WTC11 (cell line): ENCODE results near the gene NKAIN2. TPM values are rescaled to one million over a fixed set of nuclear protein-coding genes. Genes with fewer than 3 reads are reported as not detected.
A peak's percentile ranks its signal among the peaks of the same experiment; 100 is the strongest.

Experiments
- ATAC-seq: fragments of 200-7000 bp; cut with Tn5 transposase; 2 replicates; pipeline ENCODE4 v1.10.0; 2021; ENCODE audit warnings: mild to moderate bottlenecking, moderate library complexity
- CTCF ChIA-PET: fragments of 300-600 bp; sonication (Branson Sonifier 250); formaldehyde crosslinking; loops from one replicate; lab custom pipeline; 2021; ENCODE audit warnings: antibody characterized with exemption; lab: Charles Lee
- POLR2A ChIA-PET: fragments of 350-600 bp; sonication (Branson Sonifier 250); formaldehyde crosslinking; loops from one replicate; lab custom pipeline; 2021; ENCODE audit warnings: antibody characterized with exemption; lab: Charles Lee
- DNase-seq: peaks from one replicate; pipeline ENCODE4 v3.0.0; 2021; ENCODE audit warnings: low spot score
- H3K27ac Mint-ChIP-seq: 2 replicates; pipeline ENCODE4 v1.8.0; 2021; ENCODE audit warnings: mixed read lengths
- H3K27me3 Mint-ChIP-seq: 2 replicates; pipeline ENCODE4 v1.8.0; 2021; ENCODE audit warnings: low read depth, mild to moderate bottlenecking, moderate library complexity, mixed read lengths
- H3K36me3 Mint-ChIP-seq: 2 replicates; pipeline ENCODE4 v1.8.0; 2021; ENCODE audit warnings: mixed read lengths
- H3K4me1 Mint-ChIP-seq: 2 replicates; pipeline ENCODE4 v1.8.0; 2022; ENCODE audit warnings: mixed read lengths
- H3K4me3 Mint-ChIP-seq: 2 replicates; pipeline ENCODE4 v1.8.0; 2021; ENCODE audit warnings: mild to moderate bottlenecking, moderate library complexity, mixed read lengths
- H3K9me3 Mint-ChIP-seq: 2 replicates; pipeline ENCODE4 v1.8.0; 2021; ENCODE audit warnings: mixed read lengths
- CBFB ChIP-seq: sonication (generic); formaldehyde crosslinking; IDR thresholded peaks from 2 replicates; pipeline ENCODE4 v1.8.1; 2022; ENCODE audit warnings: mild to moderate bottlenecking, low read depth, missing genetic modification reagents
- CREM ChIP-seq: sonication (generic); formaldehyde crosslinking; IDR thresholded peaks from 2 replicates; pipeline ENCODE4 v1.8.1; 2022; ENCODE audit warnings: mild to moderate bottlenecking, missing genetic modification reagents, moderate library complexity
- ELF4 ChIP-seq: sonication (generic); formaldehyde crosslinking; IDR thresholded peaks from 2 replicates; pipeline ENCODE4 v1.8.1; 2022; ENCODE audit warnings: low read depth, mild to moderate bottlenecking, moderate library complexity, missing genetic modification reagents
- FOXJ3 ChIP-seq: sonication (generic); formaldehyde crosslinking; IDR thresholded peaks from 2 replicates; pipeline ENCODE4 v1.9.0; 2021; ENCODE audit warnings: missing genetic modification reagents, mild to moderate bottlenecking, borderline replicate concordance
- GTF2I ChIP-seq: fragments of 250-450 bp; sonication (Bioruptor Pico); conservative IDR thresholded peaks from 2 replicates; pipeline ENCODE4 v1.4.0; 2021; ENCODE audit warnings: mild to moderate bottlenecking
- HMGA2 ChIP-seq: fragments of 250-450 bp; sonication (Bioruptor Pico); IDR thresholded peaks from 2 replicates; pipeline ENCODE4 v1.4.0; 2021; ENCODE audit warnings: mild to moderate bottlenecking, moderate library complexity
- MYBL2 ChIP-seq: sonication (generic); formaldehyde crosslinking; IDR thresholded peaks from 2 replicates; pipeline ENCODE4 v1.8.1; 2023; ENCODE audit warnings: mild to moderate bottlenecking, moderate library complexity, missing genetic modification reagents
- NFE2L1 ChIP-seq: sonication (generic); formaldehyde crosslinking; IDR thresholded peaks from 2 replicates; pipeline ENCODE4 v1.8.1; 2023; ENCODE audit warnings: missing genetic modification reagents
- NR1H2 ChIP-seq: sonication (generic); formaldehyde crosslinking; IDR thresholded peaks from 2 replicates; pipeline ENCODE4 v1.9.0; 2021; ENCODE audit warnings: mild to moderate bottlenecking, moderate library complexity, missing genetic modification reagents
- PRRX2 ChIP-seq: fragments of 250-450 bp; sonication (Bioruptor Pico); IDR thresholded peaks from 2 replicates; pipeline ENCODE4 v1.8.0; 2021; ENCODE audit warnings: mild to moderate bottlenecking
- RELA ChIP-seq: sonication (generic); formaldehyde crosslinking; IDR thresholded peaks from 2 replicates; pipeline ENCODE4 v1.8.1; 2022; ENCODE audit warnings: missing genetic modification reagents, mild to moderate bottlenecking, borderline replicate concordance
- RORB ChIP-seq: fragments of 250-450 bp; sonication (Bioruptor Pico); IDR thresholded peaks from 2 replicates; pipeline ENCODE4 v1.9.0; 2021; ENCODE audit warnings: mild to moderate bottlenecking
- SMAD3 ChIP-seq: sonication (generic); formaldehyde crosslinking; IDR thresholded peaks from 2 replicates; pipeline ENCODE4 v1.8.0; 2022; ENCODE audit warnings: missing genetic modification reagents, mild to moderate bottlenecking, borderline replicate concordance
- TCF7 ChIP-seq: sonication (generic); formaldehyde crosslinking; IDR thresholded peaks from 2 replicates; pipeline ENCODE4 v1.8.0; 2022; ENCODE audit warnings: mild to moderate bottlenecking, low read depth, missing genetic modification reagents, moderate library complexity
- ZNF138 ChIP-seq: sonication (generic); formaldehyde crosslinking; conservative IDR thresholded peaks from 2 replicates; pipeline ENCODE4 v1.8.1; 2022; ENCODE audit warnings: mild to moderate bottlenecking, moderate library complexity, missing genetic modification reagents
- ZNF263 ChIP-seq: sonication (generic); formaldehyde crosslinking; IDR thresholded peaks from 2 replicates; pipeline ENCODE4 v1.8.1; 2022; ENCODE audit warnings: low read depth, mild to moderate bottlenecking, moderate library complexity, missing genetic modification reagents
- total RNA-seq: library from RNA; stranded (reverse); gene quantifications from 3 replicates; pipeline ENCODE4 v1.2.3, GENCODE V29; 2021
- TF ChIP-seq, protein P1 (sequence below): sonication (generic); formaldehyde crosslinking; IDR thresholded peaks from 2 replicates; pipeline ENCODE4 v1.8.0; 2022; ENCODE audit warnings: mild to moderate bottlenecking, missing genetic modification reagents
- TF ChIP-seq, protein P2 (sequence below): sonication (generic); formaldehyde crosslinking; IDR thresholded peaks from 2 replicates; pipeline ENCODE4 v1.8.0; 2023; ENCODE audit warnings: mild to moderate bottlenecking, missing genetic modification reagents
- TF ChIP-seq, protein P3 (sequence below): fragments of 250-450 bp; sonication (Bioruptor Pico); IDR thresholded peaks from 2 replicates; pipeline ENCODE4 v1.9.0; 2021; ENCODE audit warnings: mild to moderate bottlenecking, borderline replicate concordance
- TF ChIP-seq, protein P4 (sequence below): sonication (generic); formaldehyde crosslinking; IDR thresholded peaks from 2 replicates; pipeline ENCODE4 v1.8.1; 2023; ENCODE audit warnings: mild to moderate bottlenecking, missing genetic modification reagents

NKAIN2 gene
- total RNA-seq, 1 experiment from 2014 or later: 0.33 TPM

DNA sequence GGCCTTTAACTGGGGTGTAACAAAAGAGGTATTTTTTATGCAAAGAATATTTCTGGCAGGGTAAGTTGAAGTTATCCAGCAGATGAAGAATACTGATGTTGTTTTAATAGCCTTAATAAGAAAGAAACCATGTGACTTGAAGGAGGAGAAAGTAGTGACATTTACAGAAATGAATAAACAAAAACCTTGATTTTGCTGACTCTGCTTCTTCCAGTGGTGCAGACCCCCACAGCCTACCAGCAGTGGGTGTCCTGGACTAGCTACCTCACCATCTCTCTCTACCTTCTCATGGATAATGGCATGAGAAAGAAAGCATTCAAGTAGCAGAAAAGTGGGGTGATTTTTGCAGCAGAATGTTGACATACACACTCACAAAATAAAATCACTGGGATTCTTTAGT, 996.0 kb downstream of the NKAIN2 start (continued):
- TF ChIP-seq ELF4 (CRISPR knock-in tag): no peak
- TF ChIP-seq, all 79 proteins: peak for 0

DNA sequence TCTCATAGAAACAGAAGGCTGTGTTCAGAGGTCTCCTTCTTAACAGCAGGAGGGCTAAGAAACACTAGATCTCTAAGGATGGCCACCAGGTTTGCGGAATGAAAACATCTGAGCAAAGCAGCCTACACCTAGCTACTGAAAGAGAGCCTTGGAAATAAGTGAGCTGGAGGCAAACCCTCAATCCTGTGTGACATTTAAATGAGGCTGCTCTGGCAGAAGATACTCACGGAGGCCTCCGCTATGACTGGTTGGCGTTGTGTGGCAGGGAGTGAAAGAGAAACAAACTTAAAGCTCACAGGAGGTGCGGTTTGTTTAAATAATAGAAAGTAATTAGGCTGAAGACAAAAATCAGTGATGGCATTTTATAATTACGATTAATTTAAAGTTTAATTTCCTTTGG, 996.6 kb downstream of the NKAIN2 start:
- CTCF ChIA-PET: interaction anchor here (1.2 kb wide), 1 partner anchor 222 kb away, joined by 3 read pairs; no protein-coding TSS in a partner anchor
- POLR2A ChIA-PET: no interaction called here
- no peak for DNase-seq
- H3K4me3 Mint-ChIP-seq: no peak overlapping the region
- no peaks in the 10 kb centered on the region for H3K27me3 Mint-ChIP-seq
- H3K27ac Mint-ChIP-seq: no peak overlapping the region
- peak; percentile 25 for ATAC-seq
- peaks cover 4% of the 10 kb centered on the region for H3K36me3 Mint-ChIP-seq
- peaks cover 14% of the 10 kb centered on the region for H3K9me3 Mint-ChIP-seq
- peaks cover 12% of the 10 kb centered on the region for H3K4me1 Mint-ChIP-seq
- TF ChIP-seq, protein P1, sequence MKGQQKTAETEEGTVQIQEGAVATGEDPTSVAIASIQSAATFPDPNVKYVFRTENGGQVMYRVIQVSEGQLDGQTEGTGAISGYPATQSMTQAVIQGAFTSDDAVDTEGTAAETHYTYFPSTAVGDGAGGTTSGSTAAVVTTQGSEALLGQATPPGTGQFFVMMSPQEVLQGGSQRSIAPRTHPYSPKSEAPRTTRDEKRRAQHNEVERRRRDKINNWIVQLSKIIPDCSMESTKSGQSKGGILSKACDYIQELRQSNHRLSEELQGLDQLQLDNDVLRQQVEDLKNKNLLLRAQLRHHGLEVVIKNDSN (CRISPR knock-in tag): no peak
- no peak for TF ChIP-seq RORB (CRISPR knock-in tag)
- TF ChIP-seq RELA (CRISPR knock-in tag): no peak
- no peak for TF ChIP-seq HMGA2 (CRISPR knock-in tag)
- no peak for TF ChIP-seq ZNF263 (CRISPR knock-in tag)
- no peak for TF ChIP-seq CBFB
- TF ChIP-seq TCF7: no peak
- no peak for TF ChIP-seq SMAD3 (CRISPR knock-in tag)
- TF ChIP-seq GTF2I (CRISPR knock-in tag): no peak
- no peak for TF ChIP-seq PRRX2 (CRISPR knock-in tag)
- TF ChIP-seq, protein P2, sequence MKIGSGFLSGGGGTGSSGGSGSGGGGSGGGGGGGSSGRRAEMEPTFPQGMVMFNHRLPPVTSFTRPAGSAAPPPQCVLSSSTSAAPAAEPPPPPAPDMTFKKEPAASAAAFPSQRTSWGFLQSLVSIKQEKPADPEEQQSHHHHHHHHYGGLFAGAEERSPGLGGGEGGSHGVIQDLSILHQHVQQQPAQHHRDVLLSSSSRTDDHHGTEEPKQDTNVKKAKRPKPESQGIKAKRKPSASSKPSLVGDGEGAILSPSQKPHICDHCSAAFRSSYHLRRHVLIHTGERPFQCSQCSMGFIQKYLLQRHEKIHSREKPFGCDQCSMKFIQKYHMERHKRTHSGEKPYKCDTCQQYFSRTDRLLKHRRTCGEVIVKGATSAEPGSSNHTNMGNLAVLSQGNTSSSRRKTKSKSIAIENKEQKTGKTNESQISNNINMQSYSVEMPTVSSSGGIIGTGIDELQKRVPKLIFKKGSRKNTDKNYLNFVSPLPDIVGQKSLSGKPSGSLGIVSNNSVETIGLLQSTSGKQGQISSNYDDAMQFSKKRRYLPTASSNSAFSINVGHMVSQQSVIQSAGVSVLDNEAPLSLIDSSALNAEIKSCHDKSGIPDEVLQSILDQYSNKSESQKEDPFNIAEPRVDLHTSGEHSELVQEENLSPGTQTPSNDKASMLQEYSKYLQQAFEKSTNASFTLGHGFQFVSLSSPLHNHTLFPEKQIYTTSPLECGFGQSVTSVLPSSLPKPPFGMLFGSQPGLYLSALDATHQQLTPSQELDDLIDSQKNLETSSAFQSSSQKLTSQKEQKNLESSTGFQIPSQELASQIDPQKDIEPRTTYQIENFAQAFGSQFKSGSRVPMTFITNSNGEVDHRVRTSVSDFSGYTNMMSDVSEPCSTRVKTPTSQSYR (CRISPR knock-in tag): no peak
- no peak for TF ChIP-seq NFE2L1 (CRISPR knock-in tag)
- TF ChIP-seq, protein P3, sequence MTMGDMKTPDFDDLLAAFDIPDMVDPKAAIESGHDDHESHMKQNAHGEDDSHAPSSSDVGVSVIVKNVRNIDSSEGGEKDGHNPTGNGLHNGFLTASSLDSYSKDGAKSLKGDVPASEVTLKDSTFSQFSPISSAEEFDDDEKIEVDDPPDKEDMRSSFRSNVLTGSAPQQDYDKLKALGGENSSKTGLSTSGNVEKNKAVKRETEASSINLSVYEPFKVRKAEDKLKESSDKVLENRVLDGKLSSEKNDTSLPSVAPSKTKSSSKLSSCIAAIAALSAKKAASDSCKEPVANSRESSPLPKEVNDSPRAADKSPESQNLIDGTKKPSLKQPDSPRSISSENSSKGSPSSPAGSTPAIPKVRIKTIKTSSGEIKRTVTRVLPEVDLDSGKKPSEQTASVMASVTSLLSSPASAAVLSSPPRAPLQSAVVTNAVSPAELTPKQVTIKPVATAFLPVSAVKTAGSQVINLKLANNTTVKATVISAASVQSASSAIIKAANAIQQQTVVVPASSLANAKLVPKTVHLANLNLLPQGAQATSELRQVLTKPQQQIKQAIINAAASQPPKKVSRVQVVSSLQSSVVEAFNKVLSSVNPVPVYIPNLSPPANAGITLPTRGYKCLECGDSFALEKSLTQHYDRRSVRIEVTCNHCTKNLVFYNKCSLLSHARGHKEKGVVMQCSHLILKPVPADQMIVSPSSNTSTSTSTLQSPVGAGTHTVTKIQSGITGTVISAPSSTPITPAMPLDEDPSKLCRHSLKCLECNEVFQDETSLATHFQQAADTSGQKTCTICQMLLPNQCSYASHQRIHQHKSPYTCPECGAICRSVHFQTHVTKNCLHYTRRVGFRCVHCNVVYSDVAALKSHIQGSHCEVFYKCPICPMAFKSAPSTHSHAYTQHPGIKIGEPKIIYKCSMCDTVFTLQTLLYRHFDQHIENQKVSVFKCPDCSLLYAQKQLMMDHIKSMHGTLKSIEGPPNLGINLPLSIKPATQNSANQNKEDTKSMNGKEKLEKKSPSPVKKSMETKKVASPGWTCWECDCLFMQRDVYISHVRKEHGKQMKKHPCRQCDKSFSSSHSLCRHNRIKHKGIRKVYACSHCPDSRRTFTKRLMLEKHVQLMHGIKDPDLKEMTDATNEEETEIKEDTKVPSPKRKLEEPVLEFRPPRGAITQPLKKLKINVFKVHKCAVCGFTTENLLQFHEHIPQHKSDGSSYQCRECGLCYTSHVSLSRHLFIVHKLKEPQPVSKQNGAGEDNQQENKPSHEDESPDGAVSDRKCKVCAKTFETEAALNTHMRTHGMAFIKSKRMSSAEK (CRISPR knock-in tag): no peak
- no peak for TF ChIP-seq FOXJ3
- TF ChIP-seq NR1H2 (CRISPR knock-in tag): no peak

DNA sequence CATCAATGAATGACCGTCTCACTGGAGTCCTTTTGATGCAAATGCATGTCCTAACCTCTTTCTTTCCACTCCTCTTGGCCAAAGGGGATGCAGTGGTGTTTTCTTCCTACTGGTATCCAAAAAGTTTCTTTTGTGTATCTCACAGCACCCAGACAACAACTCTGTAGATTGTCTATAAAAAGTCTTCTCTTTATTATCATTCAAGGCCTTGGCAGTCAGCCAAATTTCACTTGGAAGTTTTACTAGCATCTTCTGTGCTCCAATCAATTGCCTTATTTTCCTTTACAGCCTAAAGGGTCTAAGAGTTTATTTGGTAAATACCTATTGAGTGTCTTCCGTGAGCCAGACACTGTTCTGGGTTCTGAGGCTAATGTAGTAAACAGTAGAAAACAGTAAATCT, 1008.4 kb downstream of the NKAIN2 start:
- H3K4me3 Mint-ChIP-seq: no peak overlapping the region

More for the DNA sequence above, 1008.4 kb downstream of the NKAIN2 start:
- no peaks in the 10 kb centered on the region for H3K27me3 Mint-ChIP-seq
- H3K36me3 Mint-ChIP-seq: no peaks in the 10 kb centered on the region
- ChIA-PET POLR2A (no interaction called here), CTCF (no interaction called here)
- DNase-seq (no peak), ATAC-seq (no peak)
- peaks cover 4% of the 10 kb centered on the region for H3K4me1 Mint-ChIP-seq
- TF ChIP-seq MYBL2 (CRISPR knock-in tag) (no peak), ELF4 (CRISPR knock-in tag) (no peak), CREM (CRISPR knock-in tag) (no peak), ZNF138 (CRISPR knock-in tag) (no peak)
- TF ChIP-seq, protein P4, sequence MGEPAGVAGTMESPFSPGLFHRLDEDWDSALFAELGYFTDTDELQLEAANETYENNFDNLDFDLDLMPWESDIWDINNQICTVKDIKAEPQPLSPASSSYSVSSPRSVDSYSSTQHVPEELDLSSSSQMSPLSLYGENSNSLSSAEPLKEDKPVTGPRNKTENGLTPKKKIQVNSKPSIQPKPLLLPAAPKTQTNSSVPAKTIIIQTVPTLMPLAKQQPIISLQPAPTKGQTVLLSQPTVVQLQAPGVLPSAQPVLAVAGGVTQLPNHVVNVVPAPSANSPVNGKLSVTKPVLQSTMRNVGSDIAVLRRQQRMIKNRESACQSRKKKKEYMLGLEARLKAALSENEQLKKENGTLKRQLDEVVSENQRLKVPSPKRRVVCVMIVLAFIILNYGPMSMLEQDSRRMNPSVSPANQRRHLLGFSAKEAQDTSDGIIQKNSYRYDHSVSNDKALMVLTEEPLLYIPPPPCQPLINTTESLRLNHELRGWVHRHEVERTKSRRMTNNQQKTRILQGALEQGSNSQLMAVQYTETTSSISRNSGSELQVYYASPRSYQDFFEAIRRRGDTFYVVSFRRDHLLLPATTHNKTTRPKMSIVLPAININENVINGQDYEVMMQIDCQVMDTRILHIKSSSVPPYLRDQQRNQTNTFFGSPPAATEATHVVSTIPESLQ (CRISPR knock-in tag): no peak
- H3K27ac Mint-ChIP-seq: no peak overlapping the region
- no peaks in the 10 kb centered on the region; the same call in 1 of the 2 replicates for H3K9me3 Mint-ChIP-seq
